B cell (primary cell): ENCODE results near the gene TMEM125.

Source experiments
- EZH2 ChIP-seq: IDR thresholded peaks from 2 replicates; pipeline ENCODE4 v1.6.1; 2012; ENCODE audit warnings: borderline replicate concordance, low read depth, mild to moderate bottlenecking, moderate library complexity, low read length; ENCODE audit not compliant: insufficient read depth, poor library complexity, severe bottlenecking
- TF ChIP-seq, protein P1 (sequence below): fragments of 200-600 bp; IDR thresholded peaks from one replicate; pipeline ENCODE4 v1.8.0; 2022; ENCODE audit warnings: antibody characterized with exemption, mild to moderate bottlenecking

DNA sequence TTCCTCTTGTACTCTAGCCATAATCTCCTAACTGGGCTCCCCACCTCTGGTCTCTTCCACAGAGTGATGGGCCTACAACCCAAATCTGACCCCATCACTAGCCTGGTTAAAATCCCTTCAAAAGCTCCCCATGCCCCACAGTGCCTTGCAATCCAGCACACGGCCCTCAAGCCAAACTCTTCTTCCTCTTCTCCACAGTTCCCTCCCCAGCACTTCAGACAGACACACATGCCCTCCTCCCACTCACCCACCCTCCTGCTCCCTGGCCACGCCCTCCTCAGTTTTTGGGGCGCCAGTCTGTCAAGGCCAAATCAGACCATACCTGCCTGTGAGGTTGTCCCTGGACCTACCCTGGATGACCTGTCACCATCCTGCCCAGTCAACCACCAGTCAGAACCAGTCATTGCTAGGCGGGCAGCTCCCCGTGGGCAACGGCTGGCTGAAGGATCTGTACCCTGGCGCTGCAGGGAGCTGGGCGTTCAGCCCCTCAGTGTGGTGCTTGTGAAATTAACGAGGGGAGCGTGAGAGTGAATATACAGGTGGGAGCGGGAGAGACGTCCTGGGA, 14.8 kb downstream of the TMEM125 start:
- TF ChIP-seq, protein P1, sequence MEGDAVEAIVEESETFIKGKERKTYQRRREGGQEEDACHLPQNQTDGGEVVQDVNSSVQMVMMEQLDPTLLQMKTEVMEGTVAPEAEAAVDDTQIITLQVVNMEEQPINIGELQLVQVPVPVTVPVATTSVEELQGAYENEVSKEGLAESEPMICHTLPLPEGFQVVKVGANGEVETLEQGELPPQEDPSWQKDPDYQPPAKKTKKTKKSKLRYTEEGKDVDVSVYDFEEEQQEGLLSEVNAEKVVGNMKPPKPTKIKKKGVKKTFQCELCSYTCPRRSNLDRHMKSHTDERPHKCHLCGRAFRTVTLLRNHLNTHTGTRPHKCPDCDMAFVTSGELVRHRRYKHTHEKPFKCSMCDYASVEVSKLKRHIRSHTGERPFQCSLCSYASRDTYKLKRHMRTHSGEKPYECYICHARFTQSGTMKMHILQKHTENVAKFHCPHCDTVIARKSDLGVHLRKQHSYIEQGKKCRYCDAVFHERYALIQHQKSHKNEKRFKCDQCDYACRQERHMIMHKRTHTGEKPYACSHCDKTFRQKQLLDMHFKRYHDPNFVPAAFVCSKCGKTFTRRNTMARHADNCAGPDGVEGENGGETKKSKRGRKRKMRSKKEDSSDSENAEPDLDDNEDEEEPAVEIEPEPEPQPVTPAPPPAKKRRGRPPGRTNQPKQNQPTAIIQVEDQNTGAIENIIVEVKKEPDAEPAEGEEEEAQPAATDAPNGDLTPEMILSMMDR = no peak
- no peak for TF ChIP-seq EZH2
